ENCODE measurements around the gene NHLRC1.

Gene NHLRC1

GRCh38 chr6:18087396-18088165 lies 34.9 kb downstream of the NHLRC1 start:
- no peak for DNase-seq (ENCODE audit: low spot score)

GRCh38 chr6:18081025-18081668 lies 41.3 kb downstream of the NHLRC1 start:
- no peak for DNase-seq (ENCODE audit: low spot score)

- DNase-seq (ENCODE audit: low spot score), result no peak
Observed at GRCh38 chr6:18080544-18080943, 41.9 kb downstream of the NHLRC1 start.

GRCh38 chr6:18078866-18079265 lies 43.6 kb downstream of the NHLRC1 start:
- DNase-seq (ENCODE audit: low spot score), result no peak

GRCh38 chr6:18076231-18076630 lies 46.2 kb downstream of the NHLRC1 start:
- DNase-seq (ENCODE audit: low spot score), result no peak

GRCh38 chr6:18072841-18073240 lies 49.6 kb downstream of the NHLRC1 start:
- no peak for DNase-seq (ENCODE audit: low spot score)

GRCh38 chr6:18070486-18070885 lies 52.0 kb downstream of the NHLRC1 start:
- DNase-seq (ENCODE audit: low spot score), result no peak

Measured in SW480 (cell line).